Kidney epithelial cell (primary cell): Measurements from ENCODE around the gene ARL5A. TPM values are rescaled to one million over a fixed set of nuclear protein-coding genes. Genes with fewer than 3 reads are reported as not detected.

Source experiments
- DNase-seq: peaks from one replicate; pipeline ENCODE4 v3.0.0-alpha.2; 2010; ENCODE audit warnings: low read depth
- H3K27me3 ChIP-seq: 2 replicates; pipeline ENCODE4 v1.6.0; 2011; ENCODE audit warnings: low read length; ENCODE audit not compliant: control insufficient read depth, insufficient read depth
- H3K36me3 ChIP-seq: 2 replicates; pipeline ENCODE4 v1.5.1; 2011; ENCODE audit warnings: low read length; ENCODE audit not compliant: control insufficient read depth, insufficient read depth
- H3K4me3 ChIP-seq: 2 replicates; pipeline ENCODE4 v1.5.1; 2011; ENCODE audit warnings: low read depth, mild to moderate bottlenecking, control low read depth, low read length
- CTCF ChIP-seq: IDR thresholded peaks from 2 replicates; pipeline ENCODE4 v1.5.1; 2011; ENCODE audit warnings: mild to moderate bottlenecking, moderate library complexity, low read length, control low read depth, inconsistent platforms; ENCODE audit not compliant: insufficient read depth, poor library complexity, severe bottlenecking
- total RNA-seq: library from RNA; depleted of rRNA; stranded (reverse); fragments of >200 nt; gene quantifications from 2 replicates; pipeline ENCODE4 v1.2.3, GENCODE V29; 2015

The ARL5A gene
- total RNA-seq, 1 donor from 2014 or later: 50.4 TPM

DNA sequence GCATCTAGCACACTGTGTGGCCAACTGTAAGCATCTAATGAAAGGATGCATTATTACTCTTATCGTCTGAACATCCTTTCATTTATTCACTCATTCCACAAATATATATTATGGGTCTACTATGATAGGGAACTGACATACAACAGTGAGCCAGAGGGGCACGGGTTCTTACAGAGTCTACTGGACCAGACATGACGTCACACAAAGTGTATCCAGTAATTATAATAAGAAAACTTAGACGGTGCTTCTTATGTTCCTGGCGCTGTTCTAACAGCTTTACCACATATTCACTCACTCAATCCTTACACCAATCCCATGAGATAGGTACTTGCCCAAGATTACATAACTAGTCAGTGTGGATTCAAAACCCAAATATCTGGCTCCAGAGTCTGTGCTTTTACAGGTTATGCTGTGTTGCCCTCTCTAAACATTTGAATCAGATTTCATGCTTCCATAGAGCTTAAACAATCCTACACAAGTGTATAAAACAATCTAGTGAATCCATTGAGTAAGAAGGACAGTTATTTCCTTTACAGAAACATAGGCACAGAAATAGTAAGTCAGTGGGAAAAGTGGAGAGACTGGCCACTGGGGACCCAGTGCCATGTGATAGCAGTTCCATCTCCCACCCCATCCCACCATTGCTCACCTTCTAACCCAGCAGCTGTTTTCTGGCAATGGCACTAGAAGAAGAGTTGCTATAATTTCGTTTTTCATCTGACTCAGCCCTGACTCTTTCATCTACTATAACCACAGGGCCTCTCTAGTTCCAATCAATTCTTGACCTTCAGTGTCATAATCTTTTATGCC is 24.2 kb upstream of the ARL5A start:
- no peak for DNase-seq
- no peaks in the 10 kb centered on the region for H3K27me3 ChIP-seq
- TF ChIP-seq CTCF: no peak
- H3K4me3 ChIP-seq: no peak overlapping the region
- H3K36me3 ChIP-seq: no peaks in the 10 kb centered on the region

DNA sequence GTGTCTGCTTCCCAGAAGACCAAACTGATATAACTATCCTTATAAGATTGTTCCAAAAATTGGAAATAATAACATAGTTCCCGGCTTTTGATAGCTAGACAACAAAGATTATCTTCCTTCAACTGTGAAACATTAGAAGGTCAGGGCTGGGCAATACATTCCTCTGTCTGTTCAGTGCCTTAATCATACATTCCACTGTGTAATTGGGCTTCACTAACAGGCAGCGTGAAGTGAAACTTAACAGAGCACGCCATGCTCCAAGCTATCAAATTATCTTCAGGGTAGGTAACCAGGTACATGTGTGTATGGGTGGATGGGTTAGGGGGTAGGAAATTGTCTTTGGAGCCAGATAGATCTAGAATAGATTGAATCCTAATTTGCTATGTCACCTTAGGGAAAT is 23.5 kb upstream of the ARL5A start:
- TF ChIP-seq CTCF: no peak
- peak; percentile 57 for DNase-seq
- Histone ChIP-seq H3K4me3 (no peak overlapping the region), H3K36me3 (no peaks in the 10 kb centered on the region), H3K27me3 (no peaks in the 10 kb centered on the region)

DNA sequence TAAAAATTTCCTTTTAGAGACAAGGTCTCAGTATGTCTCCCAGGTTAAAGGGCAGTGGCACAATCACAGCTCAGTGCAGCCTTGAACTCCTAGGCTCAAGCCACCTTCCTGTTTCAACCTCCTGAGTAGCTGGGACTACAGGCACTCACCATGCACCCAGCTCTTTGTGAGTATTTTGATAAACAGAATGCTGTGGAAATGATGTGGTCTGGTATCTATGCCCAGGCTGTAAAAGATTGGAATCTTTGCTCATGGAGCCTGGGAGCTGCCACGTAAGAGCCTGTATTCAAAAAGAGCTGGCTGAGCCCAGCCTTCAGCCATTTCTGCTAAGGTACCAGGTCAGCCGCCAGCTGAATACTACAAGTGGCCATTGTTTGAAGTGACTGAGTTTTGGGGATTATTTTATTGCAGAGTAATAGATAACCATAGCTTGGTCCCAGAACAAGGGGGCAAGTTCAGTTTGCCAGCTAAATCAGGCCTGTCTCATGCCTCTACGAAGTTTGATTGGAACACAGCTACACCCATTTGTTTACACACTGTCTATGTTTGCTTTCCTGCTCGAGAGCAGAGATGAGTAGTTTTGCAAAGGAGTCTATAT is 21.3 kb upstream of the ARL5A start:
- no peak for TF ChIP-seq CTCF
- H3K27me3 ChIP-seq: no peaks in the 10 kb centered on the region

GRCh38 chr2:151845884-151846283 is 17.7 kb upstream of the ARL5A start:
- Histone ChIP-seq H3K36me3 (no peaks in the 10 kb centered on the region), H3K27me3 (no peaks in the 10 kb centered on the region), H3K4me3 (no peak overlapping the region)
- no peak for TF ChIP-seq CTCF
- no peak for DNase-seq

More for the DNA sequence above, 21.3 kb upstream of the ARL5A start:
- Histone ChIP-seq H3K36me3 (no peaks in the 10 kb centered on the region), H3K4me3 (no peak overlapping the region)
- DNase-seq: no peak

DNA sequence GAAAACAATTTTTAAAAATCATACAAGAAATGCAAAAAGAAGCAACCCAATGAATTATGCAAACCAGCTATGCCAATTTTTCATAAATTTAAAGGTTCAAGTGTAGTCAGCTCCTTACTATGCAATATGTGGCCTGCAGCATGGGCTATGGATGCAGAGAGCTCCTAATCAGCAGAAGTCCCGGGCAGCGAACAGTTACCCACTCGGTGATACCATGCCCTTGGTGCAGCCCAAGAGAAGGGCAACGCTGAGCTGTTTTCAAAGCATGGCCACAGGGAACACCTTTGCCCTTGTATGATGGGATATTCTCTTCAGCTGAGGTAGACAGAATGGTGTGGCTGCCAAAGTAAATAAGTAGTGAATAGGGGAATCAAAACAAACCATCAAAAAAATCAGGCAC is 17.3 kb upstream of the ARL5A start:
- H3K27me3 ChIP-seq: no peaks in the 10 kb centered on the region
- no peaks in the 10 kb centered on the region for H3K36me3 ChIP-seq
- TF ChIP-seq CTCF: no peak
- DNase-seq: no peak
- H3K4me3 ChIP-seq: no peak overlapping the region
